ENCODE data around the gene PRSS2.
"Not testable (repeated sequence)": the region's sequence is repeated elsewhere in the genome, so short reads cannot be mapped to it uniquely, and the experiment has no call there.

Gene PRSS2

GRCh38 chr7:142770661-142771352 is at the start of gene PRSS2:
PRSS2 (plus strand) TSS chr7:142770970; CDS start chr7:142770983, 13 bp downstream.
- DNase-seq = no peak

- DNase-seq = no peak
These were observed 49.8 kb upstream of the PRSS2 start for GRCh38 chr7:142720986-142721385.

GRCh38 chr7:142722248-142722794 is 48.4 kb upstream of the PRSS2 start:
- DNase-seq = no peak

GRCh38 chr7:142733271-142733670 is 37.5 kb upstream of the PRSS2 start:
- DNase-seq = no peak

- DNase-seq = no peak
These were observed 30.8 kb upstream of the PRSS2 start for GRCh38 chr7:142739923-142740492.

GRCh38 chr7:142740786-142741185 is 30.0 kb upstream of the PRSS2 start:
- no peak for DNase-seq

- not testable (repeated sequence) for DNase-seq
These were observed 28.8 kb upstream of the PRSS2 start for GRCh38 chr7:142741932-142742331.

GRCh38 chr7:142745091-142745635 is 25.6 kb upstream of the PRSS2 start:
- DNase-seq = no peak

GRCh38 chr7:142745745-142746144 is 25.0 kb upstream of the PRSS2 start:
- no peak for DNase-seq

- no peak for DNase-seq
These were observed 24.5 kb upstream of the PRSS2 start for GRCh38 chr7:142746264-142746663.

GRCh38 chr7:142748410-142748809 is 22.4 kb upstream of the PRSS2 start:
- not testable (repeated sequence) for DNase-seq

- no peak for DNase-seq
These were observed 21.4 kb upstream of the PRSS2 start, which contains the start of gene PRSS1 for GRCh38 chr7:142749218-142749993. PRSS1 (plus strand) TSS chr7:142749472; CDS start chr7:142749485, 13 bp downstream.

- no peak for DNase-seq
These were observed 20.3 kb upstream of the PRSS2 start for GRCh38 chr7:142750321-142750938.

- DNase-seq = not testable (repeated sequence)
These were observed 19.1 kb upstream of the PRSS2 start for GRCh38 chr7:142751526-142752175.

GRCh38 chr7:142752376-142753225 is 18.2 kb upstream of the PRSS2 start:
- DNase-seq = no peak

- DNase-seq = no peak
These were observed 17.4 kb upstream of the PRSS2 start for GRCh38 chr7:142753366-142753765.

- not testable (repeated sequence) for DNase-seq
These were observed 16.8 kb upstream of the PRSS2 start for GRCh38 chr7:142753925-142754491.

GRCh38 chr7:142754681-142755575 is 15.8 kb upstream of the PRSS2 start:
- DNase-seq = no peak

GRCh38 chr7:142758312-142758711 is 12.5 kb upstream of the PRSS2 start:
- DNase-seq = not testable (repeated sequence)

- DNase-seq = no peak
These were observed 11.3 kb upstream of the PRSS2 start for GRCh38 chr7:142759433-142759832.

All from SHP77 treated with DMSO at 0.1 percent for 48 hours (cell line).